CD4-positive, alpha-beta T cell treated with Interleukin-1 beta for 1 hour (primary cell): ENCODE data around the gene ZNF561.

Source experiments
- DNase-seq, 2 donors: peaks; one replicate each; pipeline ENCODE4 v3.0.0-alpha.2; 2020 to 2022

Gene ZNF561

DNA sequence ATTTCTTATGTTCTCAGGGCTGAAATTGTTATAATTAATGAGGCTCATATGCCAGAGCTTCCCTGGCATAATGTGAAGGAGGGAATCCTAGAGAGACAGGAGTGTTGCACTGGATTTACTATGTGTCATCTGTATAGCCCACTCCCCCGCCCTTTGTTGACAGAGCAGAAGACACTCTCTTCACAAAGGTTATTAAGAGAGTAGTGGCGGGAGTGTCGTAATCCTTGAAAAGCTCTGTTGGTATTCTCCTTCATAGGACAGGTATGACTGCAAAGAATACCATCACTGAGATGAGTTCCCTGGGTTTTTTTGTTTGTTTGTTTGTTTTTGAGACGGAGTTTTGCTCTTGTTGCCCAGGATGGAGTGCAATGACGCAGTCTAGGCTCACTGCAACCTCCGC, 50.8 kb downstream of the ZNF561 start:
- no peak for DNase-seq

- DNase-seq: no peak
These were observed 54.3 kb downstream of the ZNF561 start for GRCh38 chr19:9566729-9567128.

DNA sequence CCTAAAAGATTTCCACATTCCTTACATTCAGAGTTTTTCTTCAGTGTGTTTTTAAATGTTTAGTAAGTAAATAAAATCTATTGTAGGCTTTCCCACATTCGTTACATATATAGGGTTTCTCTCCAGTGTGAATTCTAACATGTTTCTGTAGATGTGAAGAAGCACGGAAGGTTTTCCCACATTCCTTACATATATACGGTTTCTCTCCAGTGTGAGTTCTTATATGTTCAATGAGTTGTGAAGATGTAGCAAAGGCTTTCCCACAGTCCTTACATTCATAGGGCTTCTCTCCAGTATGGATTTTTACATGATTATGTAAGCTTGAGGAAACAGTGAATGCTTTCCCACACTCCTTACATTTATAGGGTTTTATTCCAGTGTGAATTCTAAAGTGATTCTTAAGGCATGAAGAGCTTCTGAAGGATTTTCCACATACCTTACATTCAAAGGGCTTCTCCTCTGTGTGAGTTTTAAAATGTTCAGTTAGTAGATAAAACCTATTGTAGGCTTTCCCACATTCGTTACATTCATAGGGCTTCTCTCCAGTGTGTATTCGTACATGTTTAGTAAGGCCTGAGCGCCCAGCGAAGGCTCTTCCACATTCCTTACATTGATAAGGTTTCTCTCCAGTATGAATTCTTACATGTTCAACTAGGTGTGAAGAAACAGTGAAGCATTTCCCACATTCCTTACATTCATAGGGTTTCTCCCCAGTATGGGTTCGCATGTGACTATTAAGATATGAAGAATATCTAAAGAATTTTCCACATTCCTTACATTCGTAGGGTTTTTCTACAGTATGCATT, 54.9 kb downstream of the ZNF561 start:
- DNase-seq: no peak
